ENCODE measurements around the gene ITGB7. TPM values are rescaled to one million over a fixed set of nuclear protein-coding genes. Genes with fewer than 3 reads are reported as not detected.

ITGB7 gene
- total and polyA plus RNA-seq, 10 of the 15 experiments (the other 5 are each of a cell fraction or from before 2014, with no cell fraction given) = 54.5 to 487 (median 252) TPM

DNA sequence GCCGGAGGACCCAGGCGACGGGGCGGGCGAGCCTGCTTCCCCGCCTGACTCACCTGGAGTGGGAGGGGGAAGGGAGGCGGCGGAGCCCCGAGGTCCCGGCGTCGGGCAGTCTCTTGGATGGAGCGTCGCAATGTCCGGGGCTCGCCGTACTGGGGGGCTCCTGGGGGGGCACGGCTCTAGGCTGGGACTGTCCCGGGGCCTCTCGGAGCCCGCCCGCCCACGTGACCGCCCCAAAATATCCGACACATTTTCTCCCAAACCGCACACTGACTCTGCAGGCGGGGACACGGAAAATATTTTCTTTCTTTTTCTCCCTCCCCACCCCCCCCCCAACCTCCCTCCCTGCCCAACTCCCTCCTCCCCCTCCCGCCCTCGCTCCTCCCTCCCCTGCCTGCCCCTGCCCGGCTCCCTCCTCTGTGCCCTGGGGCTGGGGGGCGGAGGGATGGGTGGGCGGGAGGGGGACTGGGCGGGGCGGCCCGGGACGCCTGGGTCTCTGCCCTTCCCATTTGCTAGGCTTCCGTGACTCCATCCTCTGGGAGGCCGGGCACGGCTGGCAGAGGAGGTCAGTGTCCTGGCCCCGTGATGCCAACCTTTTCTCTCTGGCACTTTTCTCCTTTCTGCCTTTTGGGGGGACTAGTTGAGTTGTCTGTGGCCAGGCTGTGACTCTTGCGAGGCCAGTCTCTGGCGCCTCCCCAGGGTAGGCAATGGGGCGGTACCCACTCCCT is 25.0 kb upstream of the ITGB7 start, which contains the start of gene RARG (continued):
- TF ChIP-seq, protein P1, sequence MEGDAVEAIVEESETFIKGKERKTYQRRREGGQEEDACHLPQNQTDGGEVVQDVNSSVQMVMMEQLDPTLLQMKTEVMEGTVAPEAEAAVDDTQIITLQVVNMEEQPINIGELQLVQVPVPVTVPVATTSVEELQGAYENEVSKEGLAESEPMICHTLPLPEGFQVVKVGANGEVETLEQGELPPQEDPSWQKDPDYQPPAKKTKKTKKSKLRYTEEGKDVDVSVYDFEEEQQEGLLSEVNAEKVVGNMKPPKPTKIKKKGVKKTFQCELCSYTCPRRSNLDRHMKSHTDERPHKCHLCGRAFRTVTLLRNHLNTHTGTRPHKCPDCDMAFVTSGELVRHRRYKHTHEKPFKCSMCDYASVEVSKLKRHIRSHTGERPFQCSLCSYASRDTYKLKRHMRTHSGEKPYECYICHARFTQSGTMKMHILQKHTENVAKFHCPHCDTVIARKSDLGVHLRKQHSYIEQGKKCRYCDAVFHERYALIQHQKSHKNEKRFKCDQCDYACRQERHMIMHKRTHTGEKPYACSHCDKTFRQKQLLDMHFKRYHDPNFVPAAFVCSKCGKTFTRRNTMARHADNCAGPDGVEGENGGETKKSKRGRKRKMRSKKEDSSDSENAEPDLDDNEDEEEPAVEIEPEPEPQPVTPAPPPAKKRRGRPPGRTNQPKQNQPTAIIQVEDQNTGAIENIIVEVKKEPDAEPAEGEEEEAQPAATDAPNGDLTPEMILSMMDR (IDR thresholded peaks at IDR 0.05 in 2 of 3, conservative IDR thresholded peaks at IDR 0.05 in 1 of 3; ENCODE audit: control insufficient read depth in 2 of 3, extremely low read depth in 1 of 3, insufficient read depth in 1 of 3, low read depth in 3 of 3, low read length in 3 of 3) = peak in 1 of 3 experiments; percentile 17; a peak in 1 of 6 replicates
- TF ChIP-seq, protein P2, sequence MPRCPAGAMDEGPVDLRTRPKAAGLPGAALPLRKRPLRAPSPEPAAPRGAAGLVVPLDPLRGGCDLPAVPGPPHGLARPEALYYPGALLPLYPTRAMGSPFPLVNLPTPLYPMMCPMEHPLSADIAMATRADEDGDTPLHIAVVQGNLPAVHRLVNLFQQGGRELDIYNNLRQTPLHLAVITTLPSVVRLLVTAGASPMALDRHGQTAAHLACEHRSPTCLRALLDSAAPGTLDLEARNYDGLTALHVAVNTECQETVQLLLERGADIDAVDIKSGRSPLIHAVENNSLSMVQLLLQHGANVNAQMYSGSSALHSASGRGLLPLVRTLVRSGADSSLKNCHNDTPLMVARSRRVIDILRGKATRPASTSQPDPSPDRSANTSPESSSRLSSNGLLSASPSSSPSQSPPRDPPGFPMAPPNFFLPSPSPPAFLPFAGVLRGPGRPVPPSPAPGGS (IDR thresholded peaks at IDR 0.05; ENCODE audit: borderline replicate concordance, insufficient read depth, low read depth, low read length, poor library complexity, severe bottlenecking) = no peak
- TF ChIP-seq, protein P3, sequence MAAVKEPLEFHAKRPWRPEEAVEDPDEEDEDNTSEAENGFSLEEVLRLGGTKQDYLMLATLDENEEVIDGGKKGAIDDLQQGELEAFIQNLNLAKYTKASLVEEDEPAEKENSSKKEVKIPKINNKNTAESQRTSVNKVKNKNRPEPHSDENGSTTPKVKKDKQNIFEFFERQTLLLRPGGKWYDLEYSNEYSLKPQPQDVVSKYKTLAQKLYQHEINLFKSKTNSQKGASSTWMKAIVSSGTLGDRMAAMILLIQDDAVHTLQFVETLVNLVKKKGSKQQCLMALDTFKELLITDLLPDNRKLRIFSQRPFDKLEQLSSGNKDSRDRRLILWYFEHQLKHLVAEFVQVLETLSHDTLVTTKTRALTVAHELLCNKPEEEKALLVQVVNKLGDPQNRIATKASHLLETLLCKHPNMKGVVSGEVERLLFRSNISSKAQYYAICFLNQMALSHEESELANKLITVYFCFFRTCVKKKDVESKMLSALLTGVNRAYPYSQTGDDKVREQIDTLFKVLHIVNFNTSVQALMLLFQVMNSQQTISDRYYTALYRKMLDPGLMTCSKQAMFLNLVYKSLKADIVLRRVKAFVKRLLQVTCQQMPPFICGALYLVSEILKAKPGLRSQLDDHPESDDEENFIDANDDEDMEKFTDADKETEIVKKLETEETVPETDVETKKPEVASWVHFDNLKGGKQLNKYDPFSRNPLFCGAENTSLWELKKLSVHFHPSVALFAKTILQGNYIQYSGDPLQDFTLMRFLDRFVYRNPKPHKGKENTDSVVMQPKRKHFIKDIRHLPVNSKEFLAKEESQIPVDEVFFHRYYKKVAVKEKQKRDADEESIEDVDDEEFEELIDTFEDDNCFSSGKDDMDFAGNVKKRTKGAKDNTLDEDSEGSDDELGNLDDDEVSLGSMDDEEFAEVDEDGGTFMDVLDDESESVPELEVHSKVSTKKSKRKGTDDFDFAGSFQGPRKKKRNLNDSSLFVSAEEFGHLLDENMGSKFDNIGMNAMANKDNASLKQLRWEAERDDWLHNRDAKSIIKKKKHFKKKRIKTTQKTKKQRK (IDR thresholded peaks at IDR 0.05; ENCODE audit: low read depth, low read length) = no peak
- no peak for TF ChIP-seq CBFB (IDR thresholded peaks at IDR 0.05; ENCODE audit: low read depth)
- no peak for TF ChIP-seq CREM (IDR thresholded peaks at IDR 0.05; ENCODE audit: low read depth)
- no peak for TF ChIP-seq TCF12 (IDR thresholded peaks at IDR 0.05; ENCODE audit: low read depth, low read length)
- peak; percentile 47; the same call in 1 of the 2 replicates for TF ChIP-seq DPF2 (IDR thresholded peaks at IDR 0.05)
- TF ChIP-seq BHLHE40 (IDR thresholded peaks at IDR 0.05; ENCODE audit: borderline replicate concordance in 1 of 2, low read depth in 2 of 2, low read length in 1 of 2) = peak in 1 of 2 experiments; percentile 58; a peak in 1 of 4 replicates
- TF ChIP-seq EGR1 (IDR thresholded peaks at IDR 0.05; ENCODE audit: borderline replicate concordance in 1 of 2, low read depth in 2 of 2, low read length in 2 of 2) = 0 out of 3 replicates have a peak, but pooled peaks of 1 of the 2 experiments have one; percentile 14
- no peak for TF ChIP-seq SREBF1 (IDR thresholded peaks at IDR 0.05; ENCODE audit: low read length)
- TF ChIP-seq KLF5 (IDR thresholded peaks at IDR 0.05; ENCODE audit: partially characterized antibody) = no peak
- no peak for TF ChIP-seq ZNF207 (IDR thresholded peaks at IDR 0.05; ENCODE audit: borderline replicate concordance)
- no peak for TF ChIP-seq GABPA (IDR thresholded peaks at IDR 0.05; ENCODE audit: low read depth)
- TF ChIP-seq SREBF2 (IDR thresholded peaks at IDR 0.05; ENCODE audit: low read length) = no peak
- TF ChIP-seq RUNX3 (IDR thresholded peaks at IDR 0.05; ENCODE audit: low read length) = no peak
- no peak for TF ChIP-seq BACH1 (IDR thresholded peaks at IDR 0.05; ENCODE audit: borderline replicate concordance)
- no peak for TF ChIP-seq RFX5 (IDR thresholded peaks at IDR 0.05; ENCODE audit: low read depth, low read length)
- TF ChIP-seq ZZZ3 (IDR thresholded peaks at IDR 0.05; ENCODE audit: control insufficient read depth, insufficient read length, low read depth) = no peak
- TF ChIP-seq SUZ12 (IDR thresholded peaks at IDR 0.05; ENCODE audit: unreplicated experiment) = no peak
- TF ChIP-seq GATAD2B (conservative IDR thresholded peaks at IDR 0.05; ENCODE audit: low read depth) = no peak
- TF ChIP-seq, protein P4, sequence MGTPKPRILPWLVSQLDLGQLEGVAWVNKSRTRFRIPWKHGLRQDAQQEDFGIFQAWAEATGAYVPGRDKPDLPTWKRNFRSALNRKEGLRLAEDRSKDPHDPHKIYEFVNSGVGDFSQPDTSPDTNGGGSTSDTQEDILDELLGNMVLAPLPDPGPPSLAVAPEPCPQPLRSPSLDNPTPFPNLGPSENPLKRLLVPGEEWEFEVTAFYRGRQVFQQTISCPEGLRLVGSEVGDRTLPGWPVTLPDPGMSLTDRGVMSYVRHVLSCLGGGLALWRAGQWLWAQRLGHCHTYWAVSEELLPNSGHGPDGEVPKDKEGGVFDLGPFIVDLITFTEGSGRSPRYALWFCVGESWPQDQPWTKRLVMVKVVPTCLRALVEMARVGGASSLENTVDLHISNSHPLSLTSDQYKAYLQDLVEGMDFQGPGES (IDR thresholded peaks at IDR 0.05) = no peak

Data from GM12878 (cell line).